Loucy (cell line): Measurements from ENCODE around the gene ERCC4.

Source experiments
- H2AFZ ChIP-seq: fragments of 200-600 bp; sonication (generic); 2 replicates; pipeline ENCODE4 v1.6.0; 2016; ENCODE audit warnings: antibody characterized with exemption, mild to moderate bottlenecking, low read length, moderate library complexity
- H3F3A ChIP-seq: fragments of 200-600 bp; 2 replicates; pipeline ENCODE4 v1.6.0; 2016; ENCODE audit warnings: antibody characterized with exemption, low read depth, mild to moderate bottlenecking
- H3K27me3 ChIP-seq: fragments of 200-600 bp; sonication (generic); 2 replicates; pipeline ENCODE4 v1.6.1; 2014; ENCODE audit warnings: low read length, mild to moderate bottlenecking; ENCODE audit not compliant: insufficient read depth, poor library complexity, severe bottlenecking
- H3K36me3 ChIP-seq: fragments of 200-600 bp; sonication (generic); 2 replicates; pipeline ENCODE4 v1.6.1; 2016; ENCODE audit warnings: low read length; ENCODE audit not compliant: insufficient read depth
- H3K4me1 ChIP-seq: fragments of 200-600 bp; sonication (generic); 2 replicates; pipeline ENCODE4 v1.5.1; 2014; ENCODE audit warnings: low read length, mild to moderate bottlenecking; ENCODE audit not compliant: insufficient read depth, poor library complexity, severe bottlenecking
- H3K4me2 ChIP-seq: fragments of 200-600 bp; sonication (generic); 2 replicates; pipeline ENCODE4 v1.6.0; 2014; ENCODE audit warnings: antibody characterized with exemption, low read length, low read depth, mild to moderate bottlenecking; ENCODE audit not compliant: poor library complexity, severe bottlenecking
- H3K4me3 ChIP-seq: fragments of 200-600 bp; sonication (generic); 2 replicates; pipeline ENCODE4 v1.5.1; 2014; ENCODE audit warnings: low read length, mild to moderate bottlenecking, mixed read lengths; ENCODE audit not compliant: poor library complexity, severe bottlenecking
- H3K79me2 ChIP-seq: fragments of 200-600 bp; sonication (generic); 2 replicates; pipeline ENCODE4 v1.6.1; 2014; ENCODE audit warnings: low read length; ENCODE audit not compliant: insufficient read depth
- H3K9ac ChIP-seq: fragments of 200-600 bp; sonication (generic); 2 replicates; pipeline ENCODE4 v1.6.0; 2014; ENCODE audit warnings: mild to moderate bottlenecking, low read depth, low read length, moderate library complexity; ENCODE audit not compliant: poor library complexity, severe bottlenecking
- H3K9me2 ChIP-seq: fragments of 200-600 bp; sonication (generic); replicated peaks from 2 replicates; pipeline ENCODE4 v1.6.1; 2016; ENCODE audit warnings: low read depth, low read length, mixed read lengths
- H3K9me3 ChIP-seq: fragments of 200-600 bp; sonication (generic); 2 replicates; pipeline ENCODE4 v1.6.1; 2014; ENCODE audit warnings: mild to moderate bottlenecking, antibody characterized with exemption, low read length, low read depth; ENCODE audit not compliant: insufficient read depth
- H4K20me1 ChIP-seq: fragments of 200-600 bp; sonication (generic); 2 replicates; pipeline ENCODE4 v1.6.0; 2014; ENCODE audit warnings: antibody characterized with exemption, low read length, mild to moderate bottlenecking; ENCODE audit not compliant: insufficient read depth, poor library complexity, severe bottlenecking
- CTCF ChIP-seq: fragments of 200-600 bp; sonication (generic); conservative IDR thresholded peaks from 2 replicates; pipeline ENCODE4 v1.5.1; 2014; ENCODE audit warnings: mild to moderate bottlenecking, antibody characterized with exemption, low read length
- EZH2phosphoT487 ChIP-seq: fragments of 200-600 bp; IDR thresholded peaks from 2 replicates; pipeline ENCODE4 v1.6.1; 2018; ENCODE audit warnings: antibody characterized with exemption, mild to moderate bottlenecking, moderate library complexity, borderline replicate concordance

ERCC4 gene

GRCh38 chr16:13909872-13910303 is 10.1 kb upstream of the ERCC4 start:
- Histone ChIP-seq H3K36me3 (no peaks in the 10 kb centered on the region), H3K79me2 (no peaks in the 10 kb centered on the region), H2AFZ (peak overlapping the region; percentile 43; the same call in 1 of the 2 replicates), H3K9ac (no peak overlapping the region), H3K4me2 (no peak overlapping the region), H3K4me3 (no peak overlapping the region), H3K4me1 (no peaks in the 10 kb centered on the region), H3K9me2 (no peaks in the 10 kb centered on the region), H3K27me3 (no peaks in the 10 kb centered on the region), H4K20me1 (no peaks in the 10 kb centered on the region), H3F3A (no peaks in the 10 kb centered on the region), H3K9me3 (no peaks in the 10 kb centered on the region)
- TF ChIP-seq EZH2phosphoT487 (no peak), CTCF (no peak)

- H3K4me2 ChIP-seq, result no peak overlapping the region
- no peaks in the 10 kb centered on the region for H3K4me1 ChIP-seq
- H3K9ac ChIP-seq, result no peak overlapping the region
- TF ChIP-seq CTCF, result no peak
- TF ChIP-seq EZH2phosphoT487, result no peak
- H3K9me2 ChIP-seq, result no peaks in the 10 kb centered on the region
- no peak overlapping the region for H2AFZ ChIP-seq
- no peak overlapping the region for H3K4me3 ChIP-seq
- H3K79me2 ChIP-seq, result no peaks in the 10 kb centered on the region
- H3K36me3 ChIP-seq, result no peaks in the 10 kb centered on the region
- H3K27me3 ChIP-seq, result no peaks in the 10 kb centered on the region
- no peaks in the 10 kb centered on the region for H3F3A ChIP-seq
- no peaks in the 10 kb centered on the region for H3K9me3 ChIP-seq
- H4K20me1 ChIP-seq, result no peaks in the 10 kb centered on the region
These were observed 8.6 kb upstream of the ERCC4 start for GRCh38 chr16:13911306-13911705.

- no peaks in the 10 kb centered on the region for H4K20me1 ChIP-seq
- no peaks in the 10 kb centered on the region for H3K36me3 ChIP-seq
- H3K4me2 ChIP-seq, result no peak overlapping the region
- no peaks in the 10 kb centered on the region for H3K9me2 ChIP-seq
- H3K9me3 ChIP-seq, result no peaks in the 10 kb centered on the region
- H3K79me2 ChIP-seq, result no peaks in the 10 kb centered on the region
- no peak overlapping the region for H3K4me3 ChIP-seq
- no peak overlapping the region for H2AFZ ChIP-seq
- no peaks in the 10 kb centered on the region for H3K4me1 ChIP-seq
- TF ChIP-seq EZH2phosphoT487 (no peak), CTCF (no peak)
- H3K27me3 ChIP-seq, result no peaks in the 10 kb centered on the region
- H3K9ac ChIP-seq, result no peak overlapping the region
- no peaks in the 10 kb centered on the region for H3F3A ChIP-seq
These were observed 8.1 kb upstream of the ERCC4 start for GRCh38 chr16:13911871-13912270.
